ACC112 (cell line): ENCODE data around the gene PHYKPL.

ENCODE experiments used
- H2AFZ ChIP-seq: fragments of 200-600 bp; sonication (generic); one replicate; pipeline ENCODE4 v1.6.0; 2017; ENCODE audit warnings: antibody characterized with exemption, low read length; ENCODE audit not compliant: unreplicated experiment
- H3K27ac ChIP-seq: fragments of 200-600 bp; sonication (generic); 2 replicates; pipeline ENCODE4 v1.5.1; 2014; ENCODE audit warnings: low read depth, mild to moderate bottlenecking, antibody characterized with exemption, low read length, moderate library complexity
- H3K27me3 ChIP-seq: fragments of 200-600 bp; sonication (generic); 2 replicates; pipeline ENCODE4 v1.6.1; 2014; ENCODE audit warnings: mild to moderate bottlenecking, antibody characterized with exemption, low read length, moderate library complexity, mixed read lengths; ENCODE audit not compliant: insufficient read depth
- H3K36me3 ChIP-seq: fragments of 200-600 bp; sonication (generic); 2 replicates; pipeline ENCODE4 v1.6.1; 2016; ENCODE audit warnings: mild to moderate bottlenecking, antibody characterized with exemption, low read length, moderate library complexity, mixed read lengths; ENCODE audit not compliant: insufficient read depth
- H3K4me1 ChIP-seq: fragments of 200-600 bp; sonication (generic); one replicate; pipeline ENCODE4 v1.6.1; 2016; ENCODE audit warnings: low read length, mixed read lengths; ENCODE audit not compliant: insufficient read depth, unreplicated experiment, control insufficient read depth
- H3K4me3 ChIP-seq: fragments of 200-600 bp; sonication (generic); 2 replicates; pipeline ENCODE4 v1.5.1; 2014; ENCODE audit warnings: mild to moderate bottlenecking, low read depth, low read length
- H3K79me2 ChIP-seq: fragments of 200-600 bp; sonication (generic); one replicate; pipeline ENCODE4 v1.6.0; 2016; ENCODE audit warnings: low read length; ENCODE audit not compliant: control insufficient read depth, unreplicated experiment, insufficient read depth

PHYKPL gene

DNA sequence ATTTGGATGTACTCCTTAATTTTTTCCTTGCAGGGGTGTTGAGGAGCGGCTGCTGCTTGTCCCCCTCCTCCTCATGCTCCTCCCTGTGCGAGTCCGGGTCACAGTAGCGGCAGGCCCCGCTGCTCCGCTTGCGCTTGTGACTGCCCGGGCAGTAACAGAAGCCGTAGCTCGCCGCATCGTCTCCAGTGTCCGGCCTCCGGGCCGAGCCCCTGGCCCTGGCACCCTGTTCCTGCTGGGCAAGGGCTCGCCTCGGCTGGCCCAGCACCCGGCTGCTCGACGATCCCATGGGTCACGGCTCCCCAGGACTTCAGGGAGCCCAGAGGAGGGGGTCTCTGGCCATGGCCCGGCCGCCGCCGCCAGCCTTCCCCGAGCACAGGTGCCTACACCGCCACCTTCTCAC is 45.6 kb downstream of the PHYKPL start, which contains the start of gene GMCL2:
Gene GMCL2, minus strand, starts transcription at position 358 of the 400 bp plus-strand sequence. Its CDS starts 72 bp downstream, at position 286.
- H3K4me1 ChIP-seq: no peaks in the 10 kb centered on the region
- no peaks in the 10 kb centered on the region for H3K36me3 ChIP-seq
- H3K4me3 ChIP-seq: no peak within 1 kb of the TSS
- no peak within 1 kb of the TSS for H2AFZ ChIP-seq
- no peak within 1 kb of the TSS for H3K27ac ChIP-seq
- H3K27me3 ChIP-seq: no peaks in the 10 kb centered on the region
- H3K79me2 ChIP-seq: no peaks in the 10 kb centered on the region

DNA sequence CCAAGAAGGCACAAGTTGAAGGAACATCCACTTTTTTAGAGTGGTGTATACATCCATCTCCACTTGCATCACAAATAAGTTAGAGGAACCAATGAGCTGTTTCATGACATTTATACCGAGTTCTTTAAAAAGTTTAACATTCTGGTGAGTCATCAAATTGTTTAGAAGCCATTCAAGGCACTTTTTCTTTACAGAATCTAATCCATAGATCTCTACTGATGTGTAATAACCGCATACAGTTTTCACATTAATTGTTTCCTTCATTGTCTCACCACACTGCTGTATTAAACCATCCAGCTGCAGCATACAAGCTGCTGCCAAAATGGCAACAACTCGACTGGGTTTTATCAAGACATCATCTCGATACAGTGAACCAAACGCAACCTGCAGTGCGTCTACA is 46.2 kb downstream of the PHYKPL start:
- Histone ChIP-seq H3K36me3 (no peaks in the 10 kb centered on the region), H3K79me2 (no peaks in the 10 kb centered on the region), H3K27me3 (no peaks in the 10 kb centered on the region), H3K4me3 (no peak overlapping the region), H2AFZ (no peak overlapping the region), H3K27ac (no peak overlapping the region), H3K4me1 (no peaks in the 10 kb centered on the region)

DNA sequence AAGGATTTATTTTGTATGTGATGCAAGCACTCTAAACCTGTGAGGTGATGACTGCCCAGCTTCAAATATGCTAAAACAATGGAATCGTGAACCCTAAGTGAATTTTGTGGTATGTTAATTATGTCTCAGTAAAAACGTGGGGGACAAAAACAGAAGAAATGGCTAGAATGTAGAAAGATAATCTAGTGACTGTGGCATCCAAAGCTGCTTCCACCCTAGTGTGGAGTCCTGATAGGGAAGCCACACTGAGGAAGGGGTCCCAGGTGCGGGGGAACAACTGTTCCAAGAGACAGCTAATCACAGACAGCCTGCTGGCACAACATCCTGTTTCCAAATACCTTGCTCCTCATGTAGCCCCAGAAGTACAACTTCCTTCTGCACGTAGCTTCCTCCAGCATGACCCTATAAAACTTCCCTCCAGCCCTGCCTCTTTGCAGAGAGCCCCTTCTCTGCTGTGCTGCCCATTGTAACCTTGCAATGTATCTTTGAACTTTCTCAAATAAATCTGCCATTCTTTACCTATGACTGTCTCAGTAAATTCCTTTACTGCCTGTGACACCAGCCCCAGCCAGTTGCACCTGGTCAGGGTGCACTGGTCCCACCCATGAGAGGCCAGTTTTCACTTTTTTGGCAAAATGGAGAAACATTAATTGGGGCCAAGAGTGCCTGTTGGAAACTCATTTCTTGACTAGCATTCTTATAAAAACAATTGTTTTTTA is 50.3 kb downstream of the PHYKPL start:
- H3K36me3 ChIP-seq: no peaks in the 10 kb centered on the region
- no peaks in the 10 kb centered on the region for H3K79me2 ChIP-seq
- peaks cover 5% of the 10 kb centered on the region; the same call in 1 of the 2 replicates for H3K27me3 ChIP-seq
- H2AFZ ChIP-seq: no peak overlapping the region
- no peaks in the 10 kb centered on the region for H3K4me1 ChIP-seq
- H3K4me3 ChIP-seq: no peak overlapping the region
- no peak overlapping the region for H3K27ac ChIP-seq

DNA sequence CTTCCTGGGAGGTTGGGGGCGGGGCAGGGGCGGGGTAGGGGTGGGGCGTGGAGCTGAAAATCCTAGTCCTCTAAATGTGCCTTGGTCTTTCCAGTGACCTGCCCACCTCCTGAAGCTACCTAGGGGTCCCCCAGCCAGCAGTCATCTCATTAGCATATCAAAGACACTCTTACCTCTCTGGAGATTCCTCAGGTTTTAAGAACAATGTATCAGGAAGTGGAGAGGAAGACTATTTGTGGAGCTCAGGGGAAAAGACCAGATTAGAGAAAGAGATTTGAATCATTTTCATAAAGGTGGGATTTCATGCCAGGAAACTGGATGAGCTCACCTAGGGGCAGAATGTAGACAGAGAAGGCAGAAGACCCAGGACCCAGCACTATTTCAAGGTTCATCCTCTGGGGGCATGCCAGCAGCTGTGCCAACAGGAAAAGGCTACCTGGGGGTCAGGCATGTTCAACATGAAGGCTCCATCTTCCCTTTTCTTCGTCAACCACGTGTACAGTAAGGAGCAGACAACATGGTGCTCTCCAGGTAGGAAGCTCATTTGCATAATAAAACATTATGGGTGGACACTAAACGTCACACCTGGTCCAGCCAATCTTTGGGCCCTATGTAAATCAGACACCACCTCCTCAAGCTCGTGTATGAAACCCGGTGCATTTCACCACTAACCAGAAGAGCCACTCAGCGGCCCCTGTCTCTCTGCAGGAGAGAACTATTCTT is 52.3 kb downstream of the PHYKPL start:
- Histone ChIP-seq H2AFZ (no peak overlapping the region), H3K27ac (no peak overlapping the region), H3K4me3 (no peak overlapping the region), H3K36me3 (no peaks in the 10 kb centered on the region), H3K79me2 (no peaks in the 10 kb centered on the region), H3K4me1 (no peaks in the 10 kb centered on the region), H3K27me3 (peaks cover 5% of the 10 kb centered on the region; the same call in 1 of the 2 replicates)

DNA sequence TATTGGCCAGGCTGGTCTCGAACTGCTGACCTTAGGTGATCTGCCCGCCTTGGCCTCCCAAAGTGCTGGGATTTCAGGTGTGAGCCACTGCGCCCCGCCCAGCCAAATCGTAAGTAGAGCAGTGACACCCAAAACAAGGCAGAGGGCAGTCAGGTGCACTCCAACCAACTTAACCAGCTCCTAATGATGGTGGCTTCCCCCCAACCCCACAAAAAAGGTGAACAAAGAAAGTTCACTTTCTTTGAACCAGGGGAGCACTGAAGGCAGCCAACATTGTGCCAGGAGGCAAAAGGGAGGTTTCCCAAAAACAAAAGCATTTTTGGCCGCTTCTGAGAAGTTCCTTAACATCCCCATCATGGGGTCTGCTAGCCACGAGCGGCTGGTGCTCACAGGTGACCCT is 55.0 kb downstream of the PHYKPL start:
- Histone ChIP-seq H3K4me1 (no peaks in the 10 kb centered on the region), H3K36me3 (no peaks in the 10 kb centered on the region), H3K27me3 (peaks cover 5% of the 10 kb centered on the region; the same call in 1 of the 2 replicates), H2AFZ (no peak overlapping the region), H3K79me2 (no peaks in the 10 kb centered on the region), H3K27ac (no peak overlapping the region), H3K4me3 (no peak overlapping the region)

DNA sequence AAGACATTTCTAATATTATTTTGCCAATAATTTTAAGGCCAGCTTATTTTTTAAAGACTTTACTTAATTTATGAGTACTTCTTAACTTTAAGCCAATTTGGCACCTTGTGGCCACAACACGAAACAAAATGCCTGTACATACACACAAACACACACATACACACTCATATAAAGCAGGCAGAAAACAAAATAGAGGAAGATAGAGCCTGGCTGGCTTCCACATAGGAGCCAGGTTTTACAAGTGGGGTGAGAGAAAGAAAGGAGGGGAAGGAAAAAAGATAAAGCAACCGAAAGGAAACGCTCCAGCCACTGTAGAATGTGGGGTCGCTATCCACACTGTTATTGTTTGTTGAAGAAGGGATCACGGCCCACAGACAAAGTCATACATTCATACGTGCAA is 55.8 kb downstream of the PHYKPL start:
- H3K4me3 ChIP-seq: no peak overlapping the region
- no peaks in the 10 kb centered on the region for H3K4me1 ChIP-seq
- no peaks in the 10 kb centered on the region for H3K79me2 ChIP-seq
- no peaks in the 10 kb centered on the region for H3K36me3 ChIP-seq
- H2AFZ ChIP-seq: no peak overlapping the region
- H3K27ac ChIP-seq: no peak overlapping the region
- H3K27me3 ChIP-seq: peaks cover 5% of the 10 kb centered on the region; the same call in 1 of the 2 replicates

DNA sequence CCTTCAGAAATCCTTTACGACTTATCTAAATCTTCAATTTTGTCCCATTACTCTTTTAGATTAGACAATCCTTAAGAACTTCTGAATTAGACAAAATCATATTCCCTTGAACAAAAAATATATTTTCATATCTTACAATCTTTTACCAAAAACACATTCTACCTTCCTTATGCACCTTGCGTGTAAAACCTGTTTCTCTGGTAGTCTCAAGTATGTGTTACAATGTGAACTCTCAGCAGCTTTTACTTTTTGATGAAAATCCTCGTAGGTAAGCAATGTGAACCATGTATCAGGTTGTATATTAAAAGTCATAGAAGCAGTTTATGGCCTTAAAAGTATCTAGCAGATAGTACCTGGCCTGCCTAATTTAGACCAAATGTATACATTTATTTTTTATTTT is 58.1 kb downstream of the PHYKPL start:
- Histone ChIP-seq H3K4me3 (no peak overlapping the region), H3K4me1 (no peaks in the 10 kb centered on the region), H3K36me3 (no peaks in the 10 kb centered on the region), H2AFZ (no peak overlapping the region), H3K79me2 (no peaks in the 10 kb centered on the region), H3K27me3 (peaks cover 9% of the 10 kb centered on the region), H3K27ac (no peak overlapping the region)

DNA sequence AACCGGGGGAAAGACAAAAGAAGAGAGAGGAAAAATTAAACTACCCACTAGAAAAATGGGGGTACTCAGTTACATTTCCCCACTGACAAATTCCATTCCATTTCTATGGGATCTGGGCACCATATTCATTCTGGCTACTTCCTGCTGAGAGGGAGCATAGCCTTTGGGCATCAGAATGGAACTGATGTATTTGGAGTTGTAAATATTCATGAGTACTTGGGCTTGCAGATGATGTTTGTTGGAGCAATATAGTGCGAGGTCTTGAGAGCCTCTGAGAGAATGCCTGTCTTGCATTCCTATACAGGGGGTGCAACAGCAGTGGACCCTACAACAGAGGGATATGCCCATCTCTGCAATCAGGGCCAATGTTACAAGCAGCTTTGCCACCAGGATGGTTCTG is 62.1 kb downstream of the PHYKPL start:
- Histone ChIP-seq H3K79me2 (no peaks in the 10 kb centered on the region), H3K27ac (no peak overlapping the region), H3K4me1 (no peaks in the 10 kb centered on the region), H3K4me3 (no peak overlapping the region), H3K36me3 (no peaks in the 10 kb centered on the region), H2AFZ (no peak overlapping the region), H3K27me3 (peaks cover 24% of the 10 kb centered on the region)

DNA sequence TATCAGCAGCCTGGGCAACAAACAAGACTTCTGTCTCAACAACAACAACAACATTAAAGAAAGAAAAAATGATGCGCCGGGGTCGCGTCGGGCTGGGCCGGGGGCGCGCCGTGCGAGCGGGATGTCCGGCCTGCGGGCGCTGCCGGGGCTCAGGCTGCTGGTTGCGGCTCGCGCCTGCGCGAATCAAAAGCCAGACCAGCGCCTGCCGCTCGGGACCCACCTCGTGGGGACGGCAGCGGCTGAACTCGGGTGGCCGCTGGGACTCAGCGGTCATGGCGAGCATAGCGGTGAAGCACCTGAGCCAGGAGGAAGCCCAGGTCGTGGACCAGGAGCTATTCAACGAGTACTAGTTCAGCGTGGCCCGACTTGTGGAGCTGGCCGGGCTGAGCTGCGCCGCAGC is 67.0 kb downstream of the PHYKPL start:
- no peaks in the 10 kb centered on the region for H3K4me1 ChIP-seq
- H3K79me2 ChIP-seq: no peaks in the 10 kb centered on the region
- peaks cover 48% of the 10 kb centered on the region for H3K27me3 ChIP-seq
- H3K27ac ChIP-seq: no peak overlapping the region
- no peaks in the 10 kb centered on the region for H3K36me3 ChIP-seq
- H3K4me3 ChIP-seq: no peak overlapping the region
- no peak overlapping the region for H2AFZ ChIP-seq

DNA sequence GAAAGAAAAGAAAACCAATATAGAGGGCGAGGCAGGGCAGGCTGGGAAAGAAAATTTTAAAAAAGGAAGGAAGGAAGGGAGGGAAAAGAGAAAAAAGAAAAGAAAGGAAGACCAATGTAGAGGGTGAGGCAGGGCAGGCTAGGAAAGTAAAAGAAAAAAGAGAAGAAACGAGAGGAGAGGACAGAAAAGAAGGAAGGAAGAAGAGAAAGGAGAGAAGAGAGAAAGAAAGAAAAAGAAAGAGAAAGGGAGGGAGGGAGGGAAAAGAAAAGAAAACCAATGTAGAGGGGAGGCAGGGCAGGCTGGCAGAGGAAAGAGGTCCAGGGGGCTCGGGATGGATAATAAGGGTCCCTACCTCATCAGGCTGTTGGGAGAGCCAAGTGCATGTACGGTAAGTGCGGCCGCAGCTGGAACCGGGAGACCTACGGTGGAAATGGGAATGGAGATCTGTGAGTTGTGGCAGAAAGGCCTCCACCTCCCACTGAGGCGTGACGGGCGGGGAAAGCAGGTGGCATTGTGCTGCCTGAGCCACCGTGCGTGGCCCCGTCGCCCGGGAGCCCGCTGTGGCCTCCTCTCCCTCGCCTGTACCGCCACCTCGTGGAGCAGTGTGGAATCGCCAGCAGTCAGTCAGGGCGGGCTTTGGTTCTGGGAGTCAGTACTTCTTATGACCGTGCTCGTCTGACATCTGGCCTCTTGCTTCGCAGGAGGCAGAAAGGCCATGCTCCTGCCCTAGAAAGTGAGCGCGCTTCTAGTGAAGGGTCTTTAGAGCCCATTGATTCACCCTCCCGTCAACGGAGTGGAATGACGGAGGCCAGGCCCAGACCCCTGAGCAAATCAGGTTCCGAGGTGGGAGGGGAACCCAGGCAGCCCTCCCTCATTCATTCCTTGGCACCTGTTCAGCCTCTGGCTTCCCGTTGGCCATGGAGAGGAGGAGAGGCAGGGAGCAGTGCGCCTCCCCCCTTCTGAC is 68.5 kb downstream of the PHYKPL start:
- Histone ChIP-seq H3K4me1 (no peaks in the 10 kb centered on the region), H3K4me3 (peak overlapping the region; percentile 52), H3K27ac (no peak overlapping the region), H3K36me3 (no peaks in the 10 kb centered on the region), H2AFZ (peak overlapping the region; percentile 1), H3K27me3 (peaks cover 40% of the 10 kb centered on the region), H3K79me2 (no peaks in the 10 kb centered on the region)
